ENCODE data around the gene ADAMTS12.
"Not testable (repeated sequence)": the region's sequence is repeated elsewhere in the genome, so short reads cannot be mapped to it uniquely, and the experiment has no call there.

The ADAMTS12 gene, protein sequence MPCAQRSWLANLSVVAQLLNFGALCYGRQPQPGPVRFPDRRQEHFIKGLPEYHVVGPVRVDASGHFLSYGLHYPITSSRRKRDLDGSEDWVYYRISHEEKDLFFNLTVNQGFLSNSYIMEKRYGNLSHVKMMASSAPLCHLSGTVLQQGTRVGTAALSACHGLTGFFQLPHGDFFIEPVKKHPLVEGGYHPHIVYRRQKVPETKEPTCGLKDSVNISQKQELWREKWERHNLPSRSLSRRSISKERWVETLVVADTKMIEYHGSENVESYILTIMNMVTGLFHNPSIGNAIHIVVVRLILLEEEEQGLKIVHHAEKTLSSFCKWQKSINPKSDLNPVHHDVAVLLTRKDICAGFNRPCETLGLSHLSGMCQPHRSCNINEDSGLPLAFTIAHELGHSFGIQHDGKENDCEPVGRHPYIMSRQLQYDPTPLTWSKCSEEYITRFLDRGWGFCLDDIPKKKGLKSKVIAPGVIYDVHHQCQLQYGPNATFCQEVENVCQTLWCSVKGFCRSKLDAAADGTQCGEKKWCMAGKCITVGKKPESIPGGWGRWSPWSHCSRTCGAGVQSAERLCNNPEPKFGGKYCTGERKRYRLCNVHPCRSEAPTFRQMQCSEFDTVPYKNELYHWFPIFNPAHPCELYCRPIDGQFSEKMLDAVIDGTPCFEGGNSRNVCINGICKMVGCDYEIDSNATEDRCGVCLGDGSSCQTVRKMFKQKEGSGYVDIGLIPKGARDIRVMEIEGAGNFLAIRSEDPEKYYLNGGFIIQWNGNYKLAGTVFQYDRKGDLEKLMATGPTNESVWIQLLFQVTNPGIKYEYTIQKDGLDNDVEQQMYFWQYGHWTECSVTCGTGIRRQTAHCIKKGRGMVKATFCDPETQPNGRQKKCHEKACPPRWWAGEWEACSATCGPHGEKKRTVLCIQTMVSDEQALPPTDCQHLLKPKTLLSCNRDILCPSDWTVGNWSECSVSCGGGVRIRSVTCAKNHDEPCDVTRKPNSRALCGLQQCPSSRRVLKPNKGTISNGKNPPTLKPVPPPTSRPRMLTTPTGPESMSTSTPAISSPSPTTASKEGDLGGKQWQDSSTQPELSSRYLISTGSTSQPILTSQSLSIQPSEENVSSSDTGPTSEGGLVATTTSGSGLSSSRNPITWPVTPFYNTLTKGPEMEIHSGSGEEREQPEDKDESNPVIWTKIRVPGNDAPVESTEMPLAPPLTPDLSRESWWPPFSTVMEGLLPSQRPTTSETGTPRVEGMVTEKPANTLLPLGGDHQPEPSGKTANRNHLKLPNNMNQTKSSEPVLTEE (N-terminal part only)

GRCh38 chr5:33891788-33892619, at the start of gene ADAMTS12:
Gene ADAMTS12, minus strand, starts transcription at chr5:33891990. Its CDS starts 134 bp downstream, at chr5:33891856.
- no peak for DNase-seq

DNA sequence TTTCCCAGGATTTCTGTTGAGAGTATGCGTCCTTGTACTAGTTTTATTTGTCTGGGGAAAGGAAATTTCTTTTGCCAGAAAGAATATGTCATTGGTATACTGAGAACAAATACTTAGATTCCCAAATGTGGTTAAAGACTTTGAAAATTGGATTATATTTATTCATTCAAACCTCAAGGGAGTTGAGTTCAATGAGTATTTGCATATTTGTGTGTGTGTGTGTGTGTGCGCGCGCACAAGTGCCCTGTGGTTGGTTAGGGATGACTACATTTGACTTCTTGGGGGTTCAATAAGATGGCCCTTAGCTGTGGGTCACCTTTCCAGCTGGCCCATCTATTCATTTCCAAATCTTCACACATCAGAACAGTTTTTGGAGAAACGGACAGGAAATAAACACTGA, 49.3 kb upstream of the ADAMTS12 start:
- DNase-seq = no peak

- DNase-seq = no peak
Observed at GRCh38 chr5:33939556-33940262, 47.9 kb upstream of the ADAMTS12 start.

DNA sequence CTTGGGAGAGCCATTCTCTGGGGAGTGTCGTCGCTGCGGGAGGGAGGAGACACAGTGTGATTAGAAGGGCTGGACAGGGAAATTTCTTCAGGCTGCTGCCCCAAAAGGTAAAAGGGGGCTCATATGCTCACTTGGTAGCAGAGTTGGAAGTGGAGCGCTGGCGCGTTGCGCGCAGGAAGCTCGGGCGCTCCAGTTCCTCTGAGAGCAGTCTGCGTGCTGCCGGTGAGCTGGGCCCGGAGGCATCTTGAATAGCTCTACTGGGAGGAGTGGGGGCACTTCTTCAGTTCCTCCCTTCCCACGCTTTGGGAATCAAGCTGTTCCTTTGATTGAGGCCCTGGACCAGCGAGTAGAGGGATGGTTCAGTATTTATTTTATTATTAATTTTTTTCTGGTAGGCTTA, 47.1 kb upstream of the ADAMTS12 start:
- DNase-seq = no peak

DNA sequence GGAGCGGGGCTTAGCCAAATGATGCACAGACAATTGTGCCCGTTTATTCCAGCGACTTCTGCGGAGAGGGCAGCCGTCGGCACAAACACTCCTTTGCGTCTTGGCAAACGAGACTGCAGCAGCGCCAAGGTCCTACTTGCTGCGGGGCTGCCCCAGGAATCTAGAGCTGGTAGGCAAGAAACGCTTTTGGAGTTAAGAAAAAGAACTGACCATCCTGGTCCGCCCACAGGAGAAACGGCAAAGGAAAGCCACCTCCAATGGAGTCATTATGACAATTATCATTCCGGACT, 46.7 kb upstream of the ADAMTS12 start:
- no peak for DNase-seq

DNA sequence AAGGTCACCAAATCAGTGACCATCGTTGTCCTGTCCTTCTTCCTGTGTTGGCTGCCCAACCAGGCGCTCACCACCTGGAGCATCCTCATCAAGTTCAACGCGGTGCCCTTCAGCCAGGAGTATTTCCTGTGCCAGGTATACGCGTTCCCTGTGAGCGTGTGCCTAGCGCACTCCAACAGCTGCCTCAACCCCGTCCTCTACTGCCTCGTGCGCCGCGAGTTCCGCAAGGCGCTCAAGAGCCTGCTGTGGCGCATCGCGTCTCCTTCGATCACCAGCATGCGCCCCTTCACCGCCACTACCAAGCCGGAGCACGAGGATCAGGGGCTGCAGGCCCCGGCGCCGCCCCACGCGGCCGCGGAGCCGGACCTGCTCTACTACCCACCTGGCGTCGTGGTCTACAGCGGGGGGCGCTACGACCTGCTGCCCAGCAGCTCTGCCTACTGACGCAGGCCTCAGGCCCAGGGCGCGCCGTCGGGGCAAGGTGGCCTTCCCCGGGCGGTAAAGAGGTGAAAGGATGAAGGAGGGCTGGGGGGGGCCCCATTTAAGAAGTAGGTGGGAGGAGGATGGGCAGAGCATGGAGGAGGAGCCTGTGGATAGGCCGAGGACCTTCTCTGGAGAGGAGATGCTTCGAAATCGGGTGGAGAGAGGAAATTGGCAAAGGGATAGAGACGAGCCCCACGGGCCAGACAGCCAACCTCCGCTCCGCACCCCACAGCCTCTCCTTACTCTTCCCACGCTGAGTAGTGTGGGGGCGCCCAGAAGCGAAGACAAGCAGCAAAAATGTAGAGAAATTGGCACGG, 46.1 kb upstream of the ADAMTS12 start:
- no peak for DNase-seq

DNA sequence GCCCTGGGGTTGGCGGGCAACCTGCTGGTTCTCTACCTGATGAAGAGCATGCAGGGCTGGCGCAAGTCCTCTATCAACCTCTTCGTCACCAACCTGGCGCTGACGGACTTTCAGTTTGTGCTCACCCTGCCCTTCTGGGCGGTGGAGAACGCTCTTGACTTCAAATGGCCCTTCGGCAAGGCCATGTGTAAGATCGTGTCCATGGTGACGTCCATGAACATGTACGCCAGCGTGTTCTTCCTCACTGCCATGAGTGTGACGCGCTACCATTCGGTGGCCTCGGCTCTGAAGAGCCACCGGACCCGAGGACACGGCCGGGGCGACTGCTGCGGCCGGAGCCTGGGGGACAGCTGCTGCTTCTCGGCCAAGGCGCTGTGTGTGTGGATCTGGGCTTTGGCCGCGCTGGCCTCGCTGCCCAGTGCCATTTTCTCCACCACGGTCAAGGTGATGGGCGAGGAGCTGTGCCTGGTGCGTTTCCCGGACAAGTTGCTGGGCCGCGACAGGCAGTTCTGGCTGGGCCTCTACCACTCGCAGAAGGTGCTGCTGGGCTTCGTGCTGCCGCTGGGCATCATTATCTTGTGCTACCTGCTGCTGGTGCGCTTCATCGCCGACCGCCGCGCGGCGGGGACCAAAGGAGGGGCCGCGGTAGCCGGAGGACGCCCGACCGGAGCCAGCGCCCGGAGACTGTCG, 45.4 kb upstream of the ADAMTS12 start:
- no peak for DNase-seq

- DNase-seq = no peak
Observed at GRCh38 chr5:33936381-33937016, 44.7 kb upstream of the ADAMTS12 start, which contains the start of gene RXFP3. Gene RXFP3, plus strand, starts transcription at chr5:33936386. Its CDS starts 355 bp downstream, at chr5:33936741.

DNA sequence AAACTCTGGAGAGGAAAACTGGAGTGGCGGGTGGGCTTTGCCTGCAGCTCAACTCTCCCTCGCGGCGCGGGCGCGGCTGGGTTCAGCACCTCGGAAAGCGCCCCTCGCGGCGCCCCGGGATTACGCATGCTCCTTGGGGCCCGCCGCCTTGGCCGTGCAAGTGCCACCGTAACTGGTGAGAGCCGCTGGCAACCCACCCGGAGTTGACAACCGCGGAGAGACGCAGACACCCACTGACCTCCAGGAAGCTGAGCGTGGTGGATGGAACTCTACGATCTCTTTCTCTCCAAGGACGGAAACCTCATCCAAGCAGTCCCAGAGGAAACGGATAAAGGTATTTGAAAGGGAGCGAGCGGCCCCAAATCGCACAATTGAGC, 44.2 kb upstream of the ADAMTS12 start:
- peak; percentile 27 for DNase-seq

- no peak for DNase-seq
Observed at GRCh38 chr5:33934176-33934575, 42.4 kb upstream of the ADAMTS12 start.

- DNase-seq = no peak
Observed at GRCh38 chr5:33933723-33934169, 42.0 kb upstream of the ADAMTS12 start.

DNA sequence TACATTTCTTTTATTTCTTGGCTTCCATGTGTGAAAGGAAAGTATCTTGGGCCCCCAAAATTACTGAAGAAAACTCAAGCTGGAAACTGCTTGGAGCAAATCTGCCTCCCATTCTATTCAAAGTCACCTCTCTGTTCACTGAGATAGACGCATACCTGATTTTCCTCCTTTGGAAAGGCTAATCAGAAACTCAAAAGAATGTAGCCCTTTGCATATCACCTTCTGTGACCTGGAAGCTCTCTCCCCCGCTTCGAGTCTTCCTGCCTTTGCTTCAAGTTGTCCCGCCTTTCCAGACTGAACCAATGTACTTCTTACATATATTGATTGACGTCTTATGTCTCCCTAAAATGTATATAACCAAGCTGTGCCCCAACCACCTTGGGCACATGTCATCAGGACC, 39.3 kb upstream of the ADAMTS12 start:
- DNase-seq = no peak

DNA sequence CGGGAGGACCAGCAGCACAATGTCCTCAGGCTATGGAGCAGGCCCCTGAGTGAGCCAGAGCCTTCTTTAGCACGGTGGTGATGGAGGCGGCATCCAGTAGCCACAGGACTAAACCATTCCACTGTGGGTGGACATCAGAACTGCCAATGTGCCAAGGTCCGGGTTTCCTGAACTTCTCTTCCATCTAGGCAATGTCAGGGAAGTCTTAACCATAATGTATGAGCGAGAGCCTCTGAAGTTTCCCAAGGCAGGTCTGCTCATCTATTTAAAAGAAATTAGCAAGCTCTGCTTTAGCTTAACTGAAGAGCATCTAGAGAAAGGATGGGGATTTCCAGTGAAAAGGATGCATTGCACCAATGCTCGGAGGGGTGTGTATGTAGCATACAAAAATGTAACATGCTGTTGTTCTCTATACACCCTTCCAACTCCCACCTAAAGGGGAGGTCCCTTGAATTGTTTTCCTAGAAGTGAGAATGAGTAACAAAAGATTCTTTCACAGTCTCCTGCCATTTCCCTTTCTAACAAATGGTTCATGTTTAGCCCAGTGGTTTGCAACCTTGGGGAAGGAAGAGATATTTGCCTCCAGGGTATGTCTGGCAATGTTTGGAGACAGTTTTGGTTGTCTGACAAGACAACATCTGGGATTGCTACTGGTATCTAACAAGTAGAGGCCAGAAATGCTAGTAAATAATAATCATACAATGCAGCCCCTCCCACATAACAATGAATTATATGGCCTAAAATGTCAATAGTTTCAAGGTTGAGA, 38.3 kb upstream of the ADAMTS12 start:
- DNase-seq = no peak

DNA sequence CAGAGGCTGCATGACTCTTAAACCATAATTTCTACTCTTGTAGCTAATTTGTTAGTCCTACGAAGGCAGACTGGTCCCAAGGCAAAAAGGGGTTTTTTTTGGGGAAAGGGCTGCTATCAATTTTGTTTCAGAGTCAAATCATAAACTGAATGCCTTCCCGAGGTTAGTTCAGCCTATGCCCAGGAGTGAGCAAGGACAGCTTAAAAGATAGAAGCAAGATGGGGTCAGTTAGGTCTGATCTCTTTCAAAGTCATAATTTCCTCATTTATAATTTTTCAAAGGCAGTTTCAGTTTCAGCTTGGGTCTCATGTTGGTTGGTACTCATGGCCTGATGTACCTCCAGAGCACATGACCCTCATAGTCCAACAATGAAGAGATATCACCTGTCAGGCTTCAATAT, 36.5 kb upstream of the ADAMTS12 start:
- no peak for DNase-seq

DNA sequence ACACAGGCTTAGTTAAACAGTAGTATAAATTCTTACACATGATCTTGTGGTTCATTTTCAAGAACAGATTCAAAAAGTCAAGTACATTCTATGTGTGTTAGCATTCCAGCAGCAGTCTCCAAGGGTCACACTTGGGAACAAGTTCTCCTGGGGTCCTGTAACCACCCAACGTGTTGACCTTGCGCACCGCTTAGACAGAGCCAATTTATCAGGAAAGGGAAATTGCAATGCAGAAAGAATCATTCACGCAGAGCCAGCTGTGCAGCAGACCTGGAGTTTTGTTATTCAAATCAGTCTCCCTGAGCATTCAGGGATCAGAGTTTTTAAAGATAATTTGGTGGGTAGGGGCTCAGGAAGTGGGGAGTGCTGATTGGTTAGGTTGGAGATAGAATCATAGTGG, 35.9 kb upstream of the ADAMTS12 start:
- no peak for DNase-seq

GRCh38 chr5:33925278-33925677, 33.5 kb upstream of the ADAMTS12 start:
- no peak for DNase-seq

DNA sequence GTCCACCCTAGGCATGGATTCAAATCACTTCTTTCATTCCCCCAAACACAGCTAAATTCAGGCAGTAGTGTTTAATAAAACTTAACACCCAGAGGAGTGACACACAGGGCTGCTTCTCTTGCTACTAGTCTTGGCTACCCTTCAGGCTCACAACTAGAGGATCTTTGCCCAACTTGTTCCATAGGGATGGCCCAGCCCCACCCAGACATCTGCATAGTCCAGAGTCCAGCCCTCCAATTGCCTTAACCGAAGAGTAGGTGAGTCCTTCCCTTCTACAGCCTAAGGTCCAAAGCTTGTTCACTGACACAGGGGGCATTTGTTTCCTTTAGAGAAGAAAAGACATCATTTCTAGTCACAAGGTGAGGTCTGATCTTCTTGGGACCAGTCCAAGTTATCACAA, 29.2 kb upstream of the ADAMTS12 start:
- no peak for DNase-seq

DNA sequence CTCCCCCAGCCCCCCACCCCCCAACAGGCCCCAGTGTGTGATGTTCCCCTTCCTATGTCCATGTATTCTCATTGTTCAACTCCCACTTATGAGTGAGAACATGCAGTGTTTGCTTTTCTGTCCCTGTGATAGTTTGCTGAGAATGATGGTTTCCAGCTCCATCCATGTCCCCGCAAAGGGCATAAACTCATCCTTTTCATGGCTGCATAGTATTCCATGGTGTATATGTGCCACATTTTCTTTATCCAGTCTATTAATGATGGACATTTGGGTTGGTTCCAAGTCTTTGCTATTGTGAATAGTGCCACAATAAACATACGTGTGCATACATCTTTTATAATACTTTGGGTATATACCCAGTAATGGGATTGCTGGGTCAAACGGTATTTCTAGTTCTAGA, 23.1 kb upstream of the ADAMTS12 start:
- DNase-seq = not testable (repeated sequence)

DNA sequence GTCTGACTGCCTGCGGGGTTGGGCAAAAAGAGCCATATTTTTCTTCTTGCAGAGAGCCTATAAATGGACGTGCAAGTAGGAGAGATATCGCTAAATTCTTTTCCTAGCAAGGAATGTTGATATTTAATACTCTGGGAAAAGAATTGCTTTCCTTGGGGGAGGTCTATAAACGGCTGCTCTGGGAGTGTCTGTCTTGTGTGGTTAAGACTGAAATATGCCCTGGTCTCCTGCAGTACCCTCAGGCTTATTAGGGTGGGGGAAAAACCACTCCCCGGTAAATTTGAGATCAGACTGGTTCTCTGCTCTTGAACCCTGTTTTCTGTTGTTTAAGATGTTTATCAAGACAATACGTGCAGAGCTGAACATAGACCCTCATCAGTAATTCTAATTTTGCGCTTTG, 14.5 kb upstream of the ADAMTS12 start:
- DNase-seq = not testable (repeated sequence)

Data from activated naive CD4-positive, alpha-beta T cell treated with Interleukin-2 at 50 U/mL for 16 hours (primary cell).